ENCODE measurements around the gene TOX2. TPM values are rescaled to one million over a fixed set of nuclear protein-coding genes. Genes with fewer than 3 reads are reported as not detected.

The TOX2 gene
- total and polyA plus RNA-seq, 4 experiments from 2014 or later = 0.22 to 1.1 (median 0.49) TPM

DNA sequence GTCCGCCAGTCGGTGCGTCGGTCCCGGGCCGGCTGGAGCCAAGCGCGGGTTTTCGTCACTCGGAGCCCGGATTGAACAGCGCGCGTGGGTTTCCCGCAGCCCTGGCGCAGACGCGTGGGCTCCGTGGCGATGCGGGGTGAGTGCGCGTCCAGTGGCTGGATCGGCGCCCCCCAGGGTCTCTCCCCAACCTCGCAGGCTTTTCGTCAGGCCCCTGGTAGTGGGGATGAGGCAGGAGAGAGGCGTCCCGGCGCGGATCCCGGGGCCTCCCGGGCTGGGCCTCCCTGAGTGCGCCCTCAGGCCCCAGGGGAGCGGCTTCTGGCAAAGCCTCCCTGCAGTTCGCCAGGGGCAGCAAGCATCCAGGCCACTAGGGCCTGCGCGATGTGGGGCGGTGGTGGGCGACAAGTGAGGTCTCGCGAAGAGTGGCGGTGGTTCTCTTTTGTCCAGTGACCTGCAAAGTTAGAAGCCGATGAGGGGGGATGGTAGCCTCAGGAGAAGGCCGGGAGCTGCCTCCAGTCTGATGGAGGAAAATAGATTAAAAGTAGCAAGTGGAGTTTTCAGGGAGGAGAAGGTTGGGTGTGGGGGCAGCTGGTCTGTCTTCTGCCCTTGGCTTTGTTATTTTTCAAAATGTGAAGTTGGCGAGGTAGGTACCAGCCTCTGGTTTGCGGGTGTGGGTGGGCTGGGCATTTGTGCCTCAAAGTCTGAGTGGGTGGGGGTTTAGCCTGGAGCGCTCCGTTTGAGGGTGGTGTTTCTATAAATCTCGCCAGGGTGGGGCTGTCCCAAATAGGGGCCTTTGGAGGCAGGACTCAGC lies 1.6 kb downstream of the TOX2 start:
- DNase-seq = peak in 1 of 5 donors; percentile 18

DNA sequence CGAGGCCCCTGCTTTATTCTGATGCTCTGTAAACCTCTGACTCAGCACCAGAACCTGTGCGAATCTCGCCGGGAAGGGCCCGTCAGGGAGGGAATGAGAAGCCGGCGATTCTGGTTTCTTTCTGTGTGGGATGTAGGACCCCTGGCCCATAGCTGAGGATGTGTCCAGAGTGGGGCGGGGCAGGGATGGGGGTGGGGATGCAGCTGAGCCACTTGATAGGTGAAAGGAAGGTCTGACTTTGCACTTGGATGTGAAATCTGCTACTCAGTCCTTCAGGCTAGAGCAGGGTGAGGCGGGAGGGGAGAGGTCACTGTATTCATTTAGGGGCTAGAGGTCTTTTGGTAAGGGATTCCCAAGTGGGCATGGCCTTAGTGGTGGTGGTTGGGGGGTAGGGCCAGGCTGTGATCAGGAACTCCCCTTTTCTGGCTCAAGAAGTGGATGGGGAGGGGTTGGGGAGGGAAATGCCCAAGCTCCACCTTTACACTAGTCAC lies 2.3 kb downstream of the TOX2 start:
- CTCF ChIA-PET (ENCODE audit: partially characterized antibody) = no interaction called here
- Mint-ChIP-seq H3K4me3 (peak overlapping the region; percentile 36 to 79 (median 67)), H3K36me3 (peaks cover 4 to 5% of the 10 kb centered on the region in 2 donors), H3K4me1 (peaks cover 12 to 28% (median 21%) of the 10 kb centered on the region in 4 donors), H3K27me3 (peaks cover 30% of the 10 kb centered on the region in 2 donors), H3K9me3 (peaks cover 0 to 17% (median 9%) of the 10 kb centered on the region in 8 donors), H3K27ac (no peak overlapping the region)
- DNase-seq = no peak
- POLR2A ChIA-PET (ENCODE audit: partially characterized antibody) = no interaction called here
- H3K9me3 ChIP-seq (ENCODE audit: control insufficient read depth in 1 of 2, low read length in 2 of 2) = no peaks in the 10 kb centered on the region
- no peaks in the 10 kb centered on the region for H3K36me3 ChIP-seq (ENCODE audit: insufficient read depth, low read length)
- intact Hi-C loops (cut with micrococcal nuclease) = loop anchor here (10.0 kb wide), 1 partner anchor 48 kb away; no protein-coding TSS in a partner anchor
- H3K27ac ChIP-seq (ENCODE audit: low read depth, low read length) = no peak overlapping the region
- H3K4me1 ChIP-seq (ENCODE audit: insufficient read depth, low read length) = peaks cover 41% of the 10 kb centered on the region
- H3K27me3 ChIP-seq (ENCODE audit: insufficient read depth, low read length) = peaks cover 16% of the 10 kb centered on the region
- peak overlapping the region in 1 of 2 donors; percentile 25 for H3K4me3 ChIP-seq (ENCODE audit: low read length in 2 of 2)

More for the DNA sequence above, 1.6 kb downstream of the TOX2 start:
- ChIA-PET CTCF (ENCODE audit: partially characterized antibody) (no interaction called here), POLR2A (ENCODE audit: partially characterized antibody) (no interaction called here)
- Mint-ChIP-seq H3K27ac (peak overlapping the region in 2 of 7 donors; percentile 19 to 58), H3K27me3 (peaks cover 30% of the 10 kb centered on the region in 2 donors), H3K36me3 (peaks cover 5 to 6% of the 10 kb centered on the region in 2 donors), H3K4me3 (peak overlapping the region; percentile 36 to 94 (median 79)), H3K9me3 (peaks cover 0 to 24% (median 12%) of the 10 kb centered on the region in 8 donors), H3K4me1 (peaks cover 8 to 23% (median 20%) of the 10 kb centered on the region in 4 donors)
- Histone ChIP-seq H3K27ac (ENCODE audit: low read depth, low read length) (no peak overlapping the region), H3K36me3 (ENCODE audit: insufficient read depth, low read length) (no peaks in the 10 kb centered on the region), H3K4me1 (ENCODE audit: insufficient read depth, low read length) (peaks cover 34% of the 10 kb centered on the region), H3K4me3 (ENCODE audit: low read length in 2 of 2) (peak overlapping the region in 1 of 2 donors; percentile 62), H3K27me3 (ENCODE audit: insufficient read depth, low read length) (peaks cover 16% of the 10 kb centered on the region), H3K9me3 (ENCODE audit: control insufficient read depth in 1 of 2, low read length in 2 of 2) (no peaks in the 10 kb centered on the region)
- intact Hi-C loops (cut with micrococcal nuclease) = loop anchor here (10.0 kb wide), 1 partner anchor 49 kb away; no protein-coding TSS in a partner anchor

DNA sequence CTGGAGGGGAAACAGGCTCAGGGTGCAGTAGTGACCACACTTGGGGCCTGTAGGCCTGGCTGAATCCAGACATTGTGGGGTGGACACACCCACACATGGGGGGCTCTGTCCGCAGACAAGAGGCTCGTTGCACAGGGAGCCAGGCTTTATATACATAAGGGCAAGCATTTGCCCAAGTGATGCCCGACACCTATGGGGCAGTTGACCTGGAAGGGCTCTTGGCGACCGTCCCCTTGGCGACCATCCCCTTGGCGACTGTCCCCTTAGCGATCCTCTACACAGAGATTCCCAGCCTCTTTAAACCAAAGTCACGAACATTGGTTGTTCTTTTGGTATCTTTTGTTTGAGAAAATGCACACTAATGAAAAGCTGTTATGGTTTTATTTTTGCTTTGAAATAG lies 2.7 kb downstream of the TOX2 start:
- peaks cover 4 to 5% of the 10 kb centered on the region in 2 donors for H3K36me3 Mint-ChIP-seq
- Histone ChIP-seq H3K27ac (ENCODE audit: low read depth, low read length) (no peak overlapping the region), H3K36me3 (ENCODE audit: insufficient read depth, low read length) (no peaks in the 10 kb centered on the region), H3K4me3 (ENCODE audit: low read length in 2 of 2) (no peak overlapping the region), H3K4me1 (ENCODE audit: insufficient read depth, low read length) (peaks cover 45% of the 10 kb centered on the region), H3K9me3 (ENCODE audit: control insufficient read depth in 1 of 2, low read length in 2 of 2) (no peaks in the 10 kb centered on the region), H3K27me3 (ENCODE audit: insufficient read depth, low read length) (peaks cover 16% of the 10 kb centered on the region)
- intact Hi-C loops (cut with micrococcal nuclease) = loop anchor here (10.0 kb wide), 1 partner anchor 47 kb away; no protein-coding TSS in a partner anchor
- peaks cover 30% of the 10 kb centered on the region in 2 donors for H3K27me3 Mint-ChIP-seq
- CTCF ChIA-PET (ENCODE audit: partially characterized antibody) = no interaction called here
- H3K9me3 Mint-ChIP-seq = peaks cover 0 to 13% (median 5%) of the 10 kb centered on the region in 8 donors
- DNase-seq = no peak
- peaks cover 14 to 28% (median 22%) of the 10 kb centered on the region in 4 donors for H3K4me1 Mint-ChIP-seq
- H3K27ac Mint-ChIP-seq = no peak overlapping the region
- peak overlapping the region in 1 of 8 donors; percentile 65 for H3K4me3 Mint-ChIP-seq
- POLR2A ChIA-PET (ENCODE audit: partially characterized antibody) = no interaction called here

DNA sequence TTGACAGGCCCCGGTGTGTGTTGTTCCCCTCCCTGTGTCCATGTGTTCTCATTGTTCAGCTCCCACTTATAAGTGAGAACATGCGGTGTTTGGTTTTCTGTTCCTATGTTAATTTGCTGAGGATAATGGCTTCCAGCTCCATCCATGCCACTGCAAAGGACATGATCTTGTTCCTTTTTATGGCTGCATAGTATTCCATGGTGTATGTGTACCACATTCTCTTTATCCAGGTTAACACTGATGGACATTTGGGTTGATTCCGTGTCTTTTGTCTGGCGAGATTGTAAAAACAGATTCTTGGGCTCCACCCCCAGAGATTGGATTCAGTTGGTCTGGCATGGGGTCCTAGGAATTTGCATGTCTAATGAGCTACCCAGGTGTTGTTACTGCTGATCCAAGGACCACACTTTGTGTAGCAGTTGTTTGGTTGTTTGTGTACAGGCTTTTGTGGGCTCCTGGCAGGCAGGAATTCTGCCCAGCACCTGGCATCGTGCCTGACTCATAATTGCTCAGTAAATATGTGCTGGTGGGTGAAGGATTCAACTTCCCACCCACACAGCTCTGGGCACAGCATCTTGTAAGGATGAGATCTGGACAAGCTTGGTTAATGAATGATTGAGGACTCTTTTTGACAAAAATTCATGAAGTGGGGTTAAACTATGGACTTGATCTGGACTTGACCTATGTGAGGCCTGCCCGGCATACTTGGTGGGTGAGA lies 5.2 kb downstream of the TOX2 start:
- H3K36me3 Mint-ChIP-seq = peaks cover 0 to 2% of the 10 kb centered on the region in 2 donors
- no peak overlapping the region for H3K4me3 ChIP-seq (ENCODE audit: low read length in 2 of 2)
- peaks cover 18 to 25% of the 10 kb centered on the region in 2 donors for H3K27me3 Mint-ChIP-seq
- ChIA-PET CTCF (ENCODE audit: partially characterized antibody) (no interaction called here), POLR2A (ENCODE audit: partially characterized antibody) (interaction anchor here (0.9 kb wide), 1 partner anchor 22 kb away, joined by 4 read pairs; no protein-coding TSS in a partner anchor)
- H3K9me3 ChIP-seq (ENCODE audit: control insufficient read depth in 1 of 2, low read length in 2 of 2) = no peaks in the 10 kb centered on the region
- H3K4me3 Mint-ChIP-seq = no peak overlapping the region
- peaks cover 8% of the 10 kb centered on the region for H3K27me3 ChIP-seq (ENCODE audit: insufficient read depth, low read length)
- peak overlapping the region in 1 of 7 donors; percentile 6 for H3K27ac Mint-ChIP-seq
- H3K36me3 ChIP-seq (ENCODE audit: insufficient read depth, low read length) = no peaks in the 10 kb centered on the region
- DNase-seq = no peak
- intact Hi-C loops (cut with micrococcal nuclease) = loop anchor here (10.0 kb wide), 1 partner anchor 45 kb away; no protein-coding TSS in a partner anchor
- H3K9me3 Mint-ChIP-seq = peaks cover 0 to 3% (median 0%) of the 10 kb centered on the region in 8 donors
- peaks cover 64% of the 10 kb centered on the region for H3K4me1 ChIP-seq (ENCODE audit: insufficient read depth, low read length)
- no peak overlapping the region for H3K27ac ChIP-seq (ENCODE audit: low read depth, low read length)
- H3K4me1 Mint-ChIP-seq = peaks cover 17 to 41% (median 35%) of the 10 kb centered on the region in 4 donors

DNA sequence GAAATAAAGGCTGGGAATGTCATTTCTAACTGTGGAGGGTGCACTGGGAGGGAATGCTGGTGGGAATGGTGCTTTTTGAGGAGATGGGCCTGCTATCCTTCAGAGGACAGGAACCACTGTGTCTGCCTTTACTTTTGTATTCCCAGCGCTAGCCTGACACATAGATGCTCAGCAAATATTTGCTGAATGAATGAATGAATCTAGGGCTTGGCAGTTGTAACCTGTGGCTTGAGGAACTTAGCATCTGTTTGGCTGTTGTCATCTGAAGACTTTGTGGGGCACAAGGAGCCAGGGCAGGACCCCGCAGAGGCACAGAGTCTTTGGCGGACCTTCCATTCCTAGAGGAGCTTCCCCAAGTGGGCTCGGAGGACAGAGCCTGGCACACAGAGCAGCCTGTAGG lies 6.1 kb downstream of the TOX2 start:
- no peak overlapping the region for H3K27ac ChIP-seq (ENCODE audit: low read depth, low read length)
- DNase-seq = no peak
- H3K36me3 ChIP-seq (ENCODE audit: insufficient read depth, low read length) = no peaks in the 10 kb centered on the region
- peaks cover under 1% of the 10 kb centered on the region for H3K27me3 ChIP-seq (ENCODE audit: insufficient read depth, low read length)
- ChIA-PET POLR2A (ENCODE audit: partially characterized antibody) (no interaction called here), CTCF (ENCODE audit: partially characterized antibody) (interaction anchor here (1.0 kb wide), 1 partner anchor 43 kb away, joined by 3 read pairs; no protein-coding TSS in a partner anchor)
- Mint-ChIP-seq H3K27me3 (peaks cover 15 to 23% of the 10 kb centered on the region in 2 donors), H3K4me3 (no peak overlapping the region), H3K4me1 (peaks cover 20 to 43% (median 36%) of the 10 kb centered on the region in 4 donors), H3K9me3 (no peaks in the 10 kb centered on the region), H3K27ac (no peak overlapping the region), H3K36me3 (no peaks in the 10 kb centered on the region)
- intact Hi-C loops (cut with micrococcal nuclease) = no loop called here
- H3K4me1 ChIP-seq (ENCODE audit: insufficient read depth, low read length) = peaks cover 65% of the 10 kb centered on the region
- H3K4me3 ChIP-seq (ENCODE audit: low read length in 2 of 2) = no peak overlapping the region
- no peaks in the 10 kb centered on the region for H3K9me3 ChIP-seq (ENCODE audit: control insufficient read depth in 1 of 2, low read length in 2 of 2)

DNA sequence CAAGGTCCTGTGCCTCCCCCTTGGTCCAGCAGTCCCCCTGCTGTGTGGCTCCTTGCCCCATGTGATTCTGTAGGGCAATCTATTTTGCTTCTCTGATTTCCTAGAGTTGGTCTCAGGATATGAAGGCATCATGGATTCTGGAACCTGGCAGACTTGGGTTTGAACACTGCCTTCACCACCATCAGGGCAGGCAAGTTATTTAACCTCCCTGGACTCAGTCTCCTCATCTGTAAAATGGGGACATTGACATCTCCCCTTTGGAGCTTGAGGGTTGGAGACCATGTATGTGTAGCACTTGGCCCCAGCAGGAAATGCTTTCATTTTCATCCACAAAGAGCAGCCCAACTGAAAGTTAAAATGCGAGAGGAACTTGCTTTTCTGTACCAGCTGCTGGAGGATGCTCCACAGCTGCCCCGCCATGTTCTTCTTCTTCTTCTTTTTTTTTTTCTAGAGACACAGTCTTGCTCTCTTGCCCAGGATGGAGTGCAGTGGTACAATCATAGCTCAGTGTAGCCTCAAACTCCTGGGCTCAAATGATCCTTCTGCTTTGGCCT lies 6.7 kb downstream of the TOX2 start:
- H3K27ac Mint-ChIP-seq = no peak overlapping the region

More for the DNA sequence above, 6.7 kb downstream of the TOX2 start:
- Mint-ChIP-seq H3K9me3 (no peaks in the 10 kb centered on the region), H3K4me1 (peaks cover 25 to 47% (median 40%) of the 10 kb centered on the region in 4 donors), H3K36me3 (no peaks in the 10 kb centered on the region), H3K4me3 (peak overlapping the region in 2 of 8 donors; percentile 3 to 23), H3K27me3 (peaks cover 14 to 22% of the 10 kb centered on the region in 2 donors)
- H3K4me1 ChIP-seq (ENCODE audit: insufficient read depth, low read length) = peaks cover 65% of the 10 kb centered on the region
- H3K27me3 ChIP-seq (ENCODE audit: insufficient read depth, low read length) = no peaks in the 10 kb centered on the region
- H3K36me3 ChIP-seq (ENCODE audit: insufficient read depth, low read length) = no peaks in the 10 kb centered on the region
- POLR2A ChIA-PET (ENCODE audit: partially characterized antibody) = no interaction called here
- intact Hi-C loops (cut with micrococcal nuclease) = no loop called here
- no peaks in the 10 kb centered on the region for H3K9me3 ChIP-seq (ENCODE audit: control insufficient read depth in 1 of 2, low read length in 2 of 2)
- H3K27ac ChIP-seq (ENCODE audit: low read depth, low read length) = no peak overlapping the region
- DNase-seq = no peak
- no peak overlapping the region for H3K4me3 ChIP-seq (ENCODE audit: low read length in 2 of 2)
- CTCF ChIA-PET (ENCODE audit: partially characterized antibody) = interaction anchor here (1.0 kb wide), 1 partner anchor 43 kb away, joined by 3 read pairs; no protein-coding TSS in a partner anchor
